GM23248 (cell line): ENCODE measurements around the gene PNPLA7.

Experiments used
- EZH2 ChIP-seq: fragments of 200-600 bp; sonication (generic); IDR thresholded peaks from 2 replicates; pipeline ENCODE4 v1.6.1; 2018; ENCODE audit warnings: antibody characterized with exemption, mild to moderate bottlenecking; ENCODE audit not compliant: insufficient read depth, poor library complexity, severe bottlenecking
- EZH2phosphoT487 ChIP-seq: fragments of 200-600 bp; sonication (generic); IDR thresholded peaks from 2 replicates; pipeline ENCODE4 v1.6.1; 2018; ENCODE audit warnings: antibody characterized with exemption, moderate library complexity, mild to moderate bottlenecking, low read depth; ENCODE audit not compliant: insufficient read depth

- TF ChIP-seq EZH2 (no peak), EZH2phosphoT487 (no peak)
Observed at GRCh38 chr9:137449081-137449844, 100.9 kb downstream of the PNPLA7 start.
